ENCODE results near the gene CTIF. TPM values are rescaled to one million over a fixed set of nuclear protein-coding genes. Genes with fewer than 3 reads are reported as not detected.

The CTIF gene
- polyA plus RNA-seq, 1 donor from 2014 or later, result 50.2 TPM

DNA sequence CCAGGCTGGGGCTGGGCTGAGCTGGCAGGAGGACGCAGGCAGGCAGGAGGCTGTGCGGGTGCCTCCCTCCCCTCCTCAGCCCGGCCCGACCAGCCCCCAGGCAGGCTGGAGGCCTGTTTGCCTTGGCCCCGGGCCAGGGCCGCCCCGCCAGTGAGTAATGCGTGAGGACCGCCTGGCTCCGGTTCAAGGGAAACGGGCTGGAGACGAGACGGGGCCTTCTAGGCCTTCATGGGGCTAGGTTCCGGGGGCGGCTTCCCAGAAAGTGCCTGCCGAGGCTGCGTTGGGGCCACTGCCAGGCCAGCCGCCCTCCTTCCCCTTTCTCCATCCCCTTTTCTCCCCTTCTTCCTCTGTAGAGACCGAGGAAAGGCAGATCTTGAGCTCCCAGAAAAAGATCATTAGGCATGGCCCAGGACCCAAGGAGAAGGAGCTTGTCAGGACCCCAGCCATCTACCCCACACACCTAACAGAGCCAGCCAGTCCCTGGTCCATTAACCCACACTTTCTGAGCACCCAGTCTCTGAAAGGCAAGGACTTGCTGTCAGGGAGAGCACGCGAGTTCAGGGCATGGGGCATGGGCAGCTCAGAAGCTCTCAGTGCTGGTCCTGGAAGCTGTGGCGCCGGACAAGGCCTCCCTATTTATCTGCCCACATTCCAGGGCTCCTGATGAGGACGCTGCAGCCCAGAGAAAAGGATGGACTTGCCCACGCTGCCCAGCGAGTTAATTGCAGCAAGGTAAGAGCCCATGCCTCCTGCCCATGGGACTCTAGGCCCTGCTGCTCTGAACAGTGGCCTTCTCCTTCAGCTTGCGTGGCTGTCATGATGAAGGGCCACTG lies 363.4 kb downstream of the CTIF start:
- no peak overlapping the region for H3K4me3 ChIP-seq (ENCODE audit: low read length)
- H2AFZ ChIP-seq (ENCODE audit: low read depth, low read length), result no peak overlapping the region
- H4K20me1 ChIP-seq (ENCODE audit: insufficient read depth), result no peaks in the 10 kb centered on the region
- no peak overlapping the region for H3K4me2 ChIP-seq (ENCODE audit: low read length)
- H3K9me2 ChIP-seq (ENCODE audit: insufficient read depth, low read length), result no peaks in the 10 kb centered on the region
- H3K27ac ChIP-seq (ENCODE audit: low read length), result no peak overlapping the region
- no peaks in the 10 kb centered on the region for H3K27me3 ChIP-seq (ENCODE audit: insufficient read depth, low read depth, low read length)
- no peaks in the 10 kb centered on the region for H3K79me2 ChIP-seq (replicated peaks; ENCODE audit: insufficient read depth, low read length)
- no peaks in the 10 kb centered on the region for H3F3A ChIP-seq (ENCODE audit: insufficient read depth, low read length, poor library complexity, severe bottlenecking)
- H3K9me3 ChIP-seq (ENCODE audit: low read length), result peaks cover 5% of the 10 kb centered on the region
- TF ChIP-seq, protein P1, sequence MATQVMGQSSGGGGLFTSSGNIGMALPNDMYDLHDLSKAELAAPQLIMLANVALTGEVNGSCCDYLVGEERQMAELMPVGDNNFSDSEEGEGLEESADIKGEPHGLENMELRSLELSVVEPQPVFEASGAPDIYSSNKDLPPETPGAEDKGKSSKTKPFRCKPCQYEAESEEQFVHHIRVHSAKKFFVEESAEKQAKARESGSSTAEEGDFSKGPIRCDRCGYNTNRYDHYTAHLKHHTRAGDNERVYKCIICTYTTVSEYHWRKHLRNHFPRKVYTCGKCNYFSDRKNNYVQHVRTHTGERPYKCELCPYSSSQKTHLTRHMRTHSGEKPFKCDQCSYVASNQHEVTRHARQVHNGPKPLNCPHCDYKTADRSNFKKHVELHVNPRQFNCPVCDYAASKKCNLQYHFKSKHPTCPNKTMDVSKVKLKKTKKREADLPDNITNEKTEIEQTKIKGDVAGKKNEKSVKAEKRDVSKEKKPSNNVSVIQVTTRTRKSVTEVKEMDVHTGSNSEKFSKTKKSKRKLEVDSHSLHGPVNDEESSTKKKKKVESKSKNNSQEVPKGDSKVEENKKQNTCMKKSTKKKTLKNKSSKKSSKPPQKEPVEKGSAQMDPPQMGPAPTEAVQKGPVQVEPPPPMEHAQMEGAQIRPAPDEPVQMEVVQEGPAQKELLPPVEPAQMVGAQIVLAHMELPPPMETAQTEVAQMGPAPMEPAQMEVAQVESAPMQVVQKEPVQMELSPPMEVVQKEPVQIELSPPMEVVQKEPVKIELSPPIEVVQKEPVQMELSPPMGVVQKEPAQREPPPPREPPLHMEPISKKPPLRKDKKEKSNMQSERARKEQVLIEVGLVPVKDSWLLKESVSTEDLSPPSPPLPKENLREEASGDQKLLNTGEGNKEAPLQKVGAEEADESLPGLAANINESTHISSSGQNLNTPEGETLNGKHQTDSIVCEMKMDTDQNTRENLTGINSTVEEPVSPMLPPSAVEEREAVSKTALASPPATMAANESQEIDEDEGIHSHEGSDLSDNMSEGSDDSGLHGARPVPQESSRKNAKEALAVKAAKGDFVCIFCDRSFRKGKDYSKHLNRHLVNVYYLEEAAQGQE (IDR thresholded peaks at IDR 0.05; ENCODE audit: borderline replicate concordance), result no peak
- TF ChIP-seq EP300 (conservative IDR thresholded peaks at IDR 0.05; ENCODE audit: poor library complexity, severe bottlenecking) (no peak), EZH2 (IDR thresholded peaks at IDR 0.05; ENCODE audit: borderline replicate concordance, insufficient read depth, low read length, poor library complexity, severe bottlenecking) (no peak), SMC3 (conservative IDR thresholded peaks at IDR 0.05; ENCODE audit: poor library complexity) (no peak), TAF1 (IDR thresholded peaks at IDR 0.05; ENCODE audit: low read depth) (no peak), POLR2AphosphoS5 (IDR thresholded peaks at IDR 0.05) (no peak)
- TF ChIP-seq, protein P2, sequence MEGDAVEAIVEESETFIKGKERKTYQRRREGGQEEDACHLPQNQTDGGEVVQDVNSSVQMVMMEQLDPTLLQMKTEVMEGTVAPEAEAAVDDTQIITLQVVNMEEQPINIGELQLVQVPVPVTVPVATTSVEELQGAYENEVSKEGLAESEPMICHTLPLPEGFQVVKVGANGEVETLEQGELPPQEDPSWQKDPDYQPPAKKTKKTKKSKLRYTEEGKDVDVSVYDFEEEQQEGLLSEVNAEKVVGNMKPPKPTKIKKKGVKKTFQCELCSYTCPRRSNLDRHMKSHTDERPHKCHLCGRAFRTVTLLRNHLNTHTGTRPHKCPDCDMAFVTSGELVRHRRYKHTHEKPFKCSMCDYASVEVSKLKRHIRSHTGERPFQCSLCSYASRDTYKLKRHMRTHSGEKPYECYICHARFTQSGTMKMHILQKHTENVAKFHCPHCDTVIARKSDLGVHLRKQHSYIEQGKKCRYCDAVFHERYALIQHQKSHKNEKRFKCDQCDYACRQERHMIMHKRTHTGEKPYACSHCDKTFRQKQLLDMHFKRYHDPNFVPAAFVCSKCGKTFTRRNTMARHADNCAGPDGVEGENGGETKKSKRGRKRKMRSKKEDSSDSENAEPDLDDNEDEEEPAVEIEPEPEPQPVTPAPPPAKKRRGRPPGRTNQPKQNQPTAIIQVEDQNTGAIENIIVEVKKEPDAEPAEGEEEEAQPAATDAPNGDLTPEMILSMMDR (IDR thresholded peaks at IDR 0.05; ENCODE audit: poor library complexity, severe bottlenecking), result no peak
- H3K36me3 ChIP-seq (ENCODE audit: insufficient read depth, low read length), result no peaks in the 10 kb centered on the region
- H3K9ac ChIP-seq (ENCODE audit: low read length), result no peak overlapping the region

DNA sequence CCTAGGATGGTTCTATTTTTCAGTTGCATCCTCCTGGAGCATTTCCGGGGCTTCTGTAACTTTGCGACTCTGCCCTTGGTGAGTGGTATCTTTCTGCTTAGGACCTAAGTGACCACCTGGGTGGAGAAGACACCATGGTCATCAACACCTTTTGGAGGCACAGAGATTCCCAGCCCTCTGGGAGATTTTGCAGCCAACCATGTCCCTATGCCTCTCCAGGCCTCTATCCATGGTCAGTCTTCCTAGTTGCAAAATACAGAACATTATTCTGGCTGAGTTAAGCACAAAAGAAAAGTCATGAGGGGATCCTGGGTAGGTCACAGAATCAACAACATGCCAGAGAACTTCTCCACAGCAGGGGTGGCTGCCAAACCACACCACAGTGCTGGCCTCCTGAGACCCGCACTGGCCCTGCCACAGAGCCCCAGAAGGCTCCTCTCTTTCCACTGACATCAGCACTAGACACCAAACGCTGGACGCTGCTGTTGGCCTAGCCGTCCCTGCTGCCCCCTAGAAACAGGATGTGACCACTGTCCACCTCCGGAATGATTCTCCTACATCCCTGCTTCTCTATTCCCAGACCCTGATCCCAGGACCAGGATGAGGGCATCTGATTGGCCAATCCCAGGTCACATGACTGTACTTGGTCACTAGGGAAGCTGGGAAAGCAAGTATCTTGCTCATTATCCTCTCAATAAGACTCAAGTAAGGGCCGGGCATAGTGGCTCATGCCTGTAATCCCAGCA lies 364.2 kb downstream of the CTIF start:
- Histone ChIP-seq H3K9me2 (ENCODE audit: insufficient read depth, low read length) (no peaks in the 10 kb centered on the region), H3K36me3 (ENCODE audit: insufficient read depth, low read length) (no peaks in the 10 kb centered on the region), H2AFZ (ENCODE audit: low read depth, low read length) (no peak overlapping the region), H3K4me2 (ENCODE audit: low read length) (no peak overlapping the region), H3K9ac (ENCODE audit: low read length) (no peak overlapping the region), H3K79me2 (replicated peaks; ENCODE audit: insufficient read depth, low read length) (no peaks in the 10 kb centered on the region), H3K27me3 (ENCODE audit: insufficient read depth, low read depth, low read length) (no peaks in the 10 kb centered on the region), H3K9me3 (ENCODE audit: low read length) (peaks cover 5% of the 10 kb centered on the region), H3K4me3 (ENCODE audit: low read length) (no peak overlapping the region), H3F3A (ENCODE audit: insufficient read depth, low read length, poor library complexity, severe bottlenecking) (no peaks in the 10 kb centered on the region), H4K20me1 (ENCODE audit: insufficient read depth) (no peaks in the 10 kb centered on the region), H3K27ac (ENCODE audit: low read length) (no peak overlapping the region)
- TF ChIP-seq EZH2 (IDR thresholded peaks at IDR 0.05; ENCODE audit: borderline replicate concordance, insufficient read depth, low read length, poor library complexity, severe bottlenecking), result no peak
- TF ChIP-seq TAF1 (IDR thresholded peaks at IDR 0.05; ENCODE audit: low read depth), result no peak
- no peak for TF ChIP-seq POLR2AphosphoS5 (IDR thresholded peaks at IDR 0.05)
- no peak for TF ChIP-seq MXI1 (conservative IDR thresholded peaks at IDR 0.05; ENCODE audit: poor library complexity, severe bottlenecking)
- TF ChIP-seq, protein P2 (IDR thresholded peaks at IDR 0.05; ENCODE audit: poor library complexity, severe bottlenecking), result no peak
- no peak for TF ChIP-seq SMC3 (conservative IDR thresholded peaks at IDR 0.05; ENCODE audit: poor library complexity)
- TF ChIP-seq EP300 (conservative IDR thresholded peaks at IDR 0.05; ENCODE audit: poor library complexity, severe bottlenecking), result no peak

Data from neural cell (in vitro differentiated cells).